MG63 (cell line): ENCODE measurements around the gene ZNF710. TPM values are rescaled to one million over a fixed set of nuclear protein-coding genes. Genes with fewer than 3 reads are reported as not detected.
A peak's percentile ranks its signal among the peaks of the same experiment; 100 is the strongest.
"Not testable (repeated sequence)": the region's sequence is repeated elsewhere in the genome, so short reads cannot be mapped to it uniquely, and the experiment has no call there.

Experiments used
- DNase-seq: peaks from one replicate; pipeline ENCODE4 v3.0.0-alpha.2; 2020
- H3K27me3 ChIP-seq: fragments of 250-450 bp; sonication (Bioruptor Pico); 2 replicates; pipeline ENCODE4 v1.5.1; 2020; ENCODE audit warnings: mild to moderate bottlenecking, moderate library complexity
- H3K36me3 ChIP-seq: fragments of 250-450 bp; sonication (Bioruptor Pico); 2 replicates; pipeline ENCODE4 v1.5.1; 2020; ENCODE audit warnings: mild to moderate bottlenecking, moderate library complexity
- H3K4me3 ChIP-seq: fragments of 250-450 bp; sonication (Bioruptor Pico); 2 replicates; pipeline ENCODE4 v1.5.1; 2020; ENCODE audit warnings: mild to moderate bottlenecking, moderate library complexity
- H3K9me3 ChIP-seq: fragments of 250-450 bp; sonication (Bioruptor Pico); 2 replicates; pipeline ENCODE4 v1.5.1; 2020; ENCODE audit warnings: mild to moderate bottlenecking, moderate library complexity
- total RNA-seq: library from RNA; depleted of rRNA; stranded (reverse); fragments of >200 nt; shearing (Covaris generic); gene quantifications from 2 replicates; pipeline ENCODE4 v1.2.3, GENCODE V29; 2014; ENCODE audit warnings: low replicate concordance

Gene ZNF710
- total RNA-seq, 1 experiment from 2014 or later, result 9.1 TPM

GRCh38 chr15:90058308-90058707 lies 57.2 kb downstream of the ZNF710 start:
- H3K27me3 ChIP-seq, result no peaks in the 10 kb centered on the region
- H3K4me3 ChIP-seq, result no peak overlapping the region
- no peaks in the 10 kb centered on the region for H3K36me3 ChIP-seq
- no peak for DNase-seq
- no peaks in the 10 kb centered on the region for H3K9me3 ChIP-seq

GRCh38 chr15:90058775-90059174 lies 57.7 kb downstream of the ZNF710 start:
- Histone ChIP-seq H3K36me3 (no peaks in the 10 kb centered on the region), H3K27me3 (no peaks in the 10 kb centered on the region), H3K4me3 (no peak overlapping the region), H3K9me3 (no peaks in the 10 kb centered on the region)
- DNase-seq, result no peak

- Histone ChIP-seq H3K9me3 (no peaks in the 10 kb centered on the region), H3K36me3 (no peaks in the 10 kb centered on the region), H3K4me3 (no peak overlapping the region), H3K27me3 (no peaks in the 10 kb centered on the region)
- no peak for DNase-seq
Observed at GRCh38 chr15:90059208-90059985, 58.3 kb downstream of the ZNF710 start.

GRCh38 chr15:90060797-90061196 lies 59.7 kb downstream of the ZNF710 start:
- Histone ChIP-seq H3K36me3 (no peaks in the 10 kb centered on the region), H3K9me3 (no peaks in the 10 kb centered on the region), H3K27me3 (no peaks in the 10 kb centered on the region), H3K4me3 (no peak overlapping the region)
- peak; percentile 37 for DNase-seq

GRCh38 chr15:90062023-90062442 lies 60.9 kb downstream of the ZNF710 start:
- Histone ChIP-seq H3K9me3 (no peaks in the 10 kb centered on the region), H3K27me3 (no peaks in the 10 kb centered on the region), H3K36me3 (no peaks in the 10 kb centered on the region), H3K4me3 (no peak overlapping the region)
- no peak for DNase-seq

GRCh38 chr15:90062462-90062932 lies 61.4 kb downstream of the ZNF710 start:
- no peaks in the 10 kb centered on the region for H3K27me3 ChIP-seq
- H3K9me3 ChIP-seq, result no peaks in the 10 kb centered on the region
- DNase-seq, result no peak
- H3K4me3 ChIP-seq, result no peak overlapping the region
- H3K36me3 ChIP-seq, result no peaks in the 10 kb centered on the region

GRCh38 chr15:90062973-90063769 lies 62.0 kb downstream of the ZNF710 start:
- Histone ChIP-seq H3K9me3 (no peaks in the 10 kb centered on the region), H3K4me3 (no peak overlapping the region), H3K36me3 (no peaks in the 10 kb centered on the region), H3K27me3 (no peaks in the 10 kb centered on the region)
- DNase-seq, result no peak

GRCh38 chr15:90063770-90064247 lies 62.7 kb downstream of the ZNF710 start:
- Histone ChIP-seq H3K36me3 (no peaks in the 10 kb centered on the region; the same call in 1 of the 2 replicates), H3K9me3 (no peaks in the 10 kb centered on the region), H3K27me3 (no peaks in the 10 kb centered on the region), H3K4me3 (no peak overlapping the region)
- no peak for DNase-seq

- no peaks in the 10 kb centered on the region for H3K9me3 ChIP-seq
- H3K4me3 ChIP-seq, result no peak overlapping the region
- H3K27me3 ChIP-seq, result no peaks in the 10 kb centered on the region
- H3K36me3 ChIP-seq, result peaks cover 2% of the 10 kb centered on the region
- no peak for DNase-seq
Observed at GRCh38 chr15:90064911-90065681, 64.0 kb downstream of the ZNF710 start.

GRCh38 chr15:90065682-90066049 lies 64.5 kb downstream of the ZNF710 start:
- Histone ChIP-seq H3K27me3 (no peaks in the 10 kb centered on the region), H3K36me3 (peaks cover 3% of the 10 kb centered on the region), H3K9me3 (no peaks in the 10 kb centered on the region), H3K4me3 (no peak overlapping the region)
- DNase-seq, result no peak

- no peak overlapping the region for H3K4me3 ChIP-seq
- peaks cover 5% of the 10 kb centered on the region for H3K36me3 ChIP-seq
- H3K27me3 ChIP-seq, result no peaks in the 10 kb centered on the region
- DNase-seq, result no peak
- no peaks in the 10 kb centered on the region for H3K9me3 ChIP-seq
Observed at GRCh38 chr15:90067181-90067952, 66.2 kb downstream of the ZNF710 start.

- Histone ChIP-seq H3K4me3 (no peak overlapping the region), H3K36me3 (peaks cover 11% of the 10 kb centered on the region), H3K27me3 (no peaks in the 10 kb centered on the region), H3K9me3 (no peaks in the 10 kb centered on the region)
- no peak for DNase-seq
Observed at GRCh38 chr15:90067953-90068606, 67.0 kb downstream of the ZNF710 start.

- peaks cover 11% of the 10 kb centered on the region for H3K36me3 ChIP-seq
- not testable (repeated sequence) for DNase-seq, H3K4me3 ChIP-seq, H3K9me3 ChIP-seq, H3K27me3 ChIP-seq
Observed at GRCh38 chr15:90070623-90071022, 69.5 kb downstream of the ZNF710 start.

- no peak overlapping the region for H3K4me3 ChIP-seq
- peaks cover 18% of the 10 kb centered on the region for H3K36me3 ChIP-seq
- DNase-seq, result peak; percentile 66
Observed at GRCh38 chr15:90071220-90071807, 70.2 kb downstream of the ZNF710 start.

GRCh38 chr15:90072978-90073640 lies 72.0 kb downstream of the ZNF710 start:
- Histone ChIP-seq H3K9me3 (no peaks in the 10 kb centered on the region), H3K27me3 (no peaks in the 10 kb centered on the region), H3K4me3 (no peak overlapping the region), H3K36me3 (peaks cover 22% of the 10 kb centered on the region)
- DNase-seq, result no peak

More at GRCh38 chr15:90071220-90071807, 70.2 kb downstream of the ZNF710 start:
- H3K27me3 ChIP-seq, result no peaks in the 10 kb centered on the region
- no peaks in the 10 kb centered on the region for H3K9me3 ChIP-seq
